ENCODE measurements around the gene HCN2. TPM values are rescaled to one million over a fixed set of nuclear protein-coding genes. Genes with fewer than 3 reads are reported as not detected.
A peak's percentile ranks its signal among the peaks of the same experiment; 100 is the strongest.

The HCN2 gene
- total RNA-seq, 1 donor from 2014 or later = 0.84 TPM

DNA sequence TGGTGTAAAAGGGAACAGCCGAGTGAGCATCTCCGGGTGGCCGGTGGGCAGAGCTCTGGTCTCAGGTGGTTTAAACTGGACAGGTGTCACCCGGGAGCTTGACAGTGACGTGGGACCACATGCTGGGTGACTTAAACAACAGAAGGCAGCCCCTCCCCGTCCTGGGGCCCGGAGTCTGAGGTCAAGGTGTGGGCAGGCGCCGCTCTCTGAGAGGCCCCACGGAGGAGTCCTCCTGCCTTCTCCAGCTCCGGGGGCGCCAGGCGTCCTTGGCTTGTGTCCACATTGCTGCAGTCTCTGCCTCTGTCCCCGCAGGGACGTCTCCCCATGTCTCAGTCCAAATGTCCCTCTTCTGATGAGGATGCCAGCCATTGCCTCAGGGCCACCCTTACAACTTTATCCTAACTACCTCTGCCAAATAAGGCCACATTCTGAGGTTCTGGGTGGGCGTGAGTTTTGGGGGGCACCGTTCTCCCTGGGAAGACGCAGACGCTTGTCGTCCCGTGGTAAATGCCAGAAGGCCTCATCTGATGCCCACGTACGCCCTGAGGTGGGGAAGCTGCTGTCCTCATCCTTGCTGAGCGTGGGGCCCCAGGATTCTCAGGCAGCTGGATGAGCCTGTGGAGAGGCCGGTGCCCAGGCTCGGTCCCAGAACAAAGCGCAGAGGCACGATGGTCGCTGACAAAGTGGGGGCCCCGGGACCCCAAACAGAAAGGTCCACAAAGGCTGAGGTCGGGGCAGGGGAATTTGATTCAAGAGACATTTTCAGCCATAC lies 32.9 kb upstream of the HCN2 start:
- H3K9me3 Mint-ChIP-seq = no peaks in the 10 kb centered on the region
- peaks cover 3% of the 10 kb centered on the region for H3K36me3 Mint-ChIP-seq (ENCODE audit: low read depth)
- no peak overlapping the region for H3K4me3 Mint-ChIP-seq
- no peak overlapping the region for H3K27ac Mint-ChIP-seq (ENCODE audit: unreplicated experiment)
- TF ChIP-seq, protein P1, sequence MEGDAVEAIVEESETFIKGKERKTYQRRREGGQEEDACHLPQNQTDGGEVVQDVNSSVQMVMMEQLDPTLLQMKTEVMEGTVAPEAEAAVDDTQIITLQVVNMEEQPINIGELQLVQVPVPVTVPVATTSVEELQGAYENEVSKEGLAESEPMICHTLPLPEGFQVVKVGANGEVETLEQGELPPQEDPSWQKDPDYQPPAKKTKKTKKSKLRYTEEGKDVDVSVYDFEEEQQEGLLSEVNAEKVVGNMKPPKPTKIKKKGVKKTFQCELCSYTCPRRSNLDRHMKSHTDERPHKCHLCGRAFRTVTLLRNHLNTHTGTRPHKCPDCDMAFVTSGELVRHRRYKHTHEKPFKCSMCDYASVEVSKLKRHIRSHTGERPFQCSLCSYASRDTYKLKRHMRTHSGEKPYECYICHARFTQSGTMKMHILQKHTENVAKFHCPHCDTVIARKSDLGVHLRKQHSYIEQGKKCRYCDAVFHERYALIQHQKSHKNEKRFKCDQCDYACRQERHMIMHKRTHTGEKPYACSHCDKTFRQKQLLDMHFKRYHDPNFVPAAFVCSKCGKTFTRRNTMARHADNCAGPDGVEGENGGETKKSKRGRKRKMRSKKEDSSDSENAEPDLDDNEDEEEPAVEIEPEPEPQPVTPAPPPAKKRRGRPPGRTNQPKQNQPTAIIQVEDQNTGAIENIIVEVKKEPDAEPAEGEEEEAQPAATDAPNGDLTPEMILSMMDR (conservative IDR thresholded peaks at IDR 0.05) = no peak
- H3K4me1 Mint-ChIP-seq = no peaks in the 10 kb centered on the region
- DNase-seq (ENCODE audit: low read depth, low spot score) = no peak
- peaks cover 4% of the 10 kb centered on the region for H3K27me3 Mint-ChIP-seq (ENCODE audit: low read depth)

- no peaks in the 10 kb centered on the region for H3K27me3 Mint-ChIP-seq (ENCODE audit: low read depth)
- TF ChIP-seq, protein P1 (conservative IDR thresholded peaks at IDR 0.05) = no peak
- H3K4me3 Mint-ChIP-seq = no peak overlapping the region
- peak overlapping the region; percentile 50 for H3K27ac Mint-ChIP-seq (ENCODE audit: unreplicated experiment)
- no peaks in the 10 kb centered on the region for H3K4me1 Mint-ChIP-seq
- DNase-seq (ENCODE audit: low read depth, low spot score) = no peak
- peaks cover 12% of the 10 kb centered on the region for H3K36me3 Mint-ChIP-seq (ENCODE audit: low read depth)
- peaks cover 3% of the 10 kb centered on the region for H3K9me3 Mint-ChIP-seq
Observed at GRCh38 chr19:558770-559439, 30.8 kb upstream of the HCN2 start.

GRCh38 chr19:560121-560520 lies 29.6 kb upstream of the HCN2 start:
- Mint-ChIP-seq H3K4me3 (no peak overlapping the region), H3K9me3 (peaks cover 3% of the 10 kb centered on the region)
- no peak for DNase-seq (ENCODE audit: low read depth, low spot score)

DNA sequence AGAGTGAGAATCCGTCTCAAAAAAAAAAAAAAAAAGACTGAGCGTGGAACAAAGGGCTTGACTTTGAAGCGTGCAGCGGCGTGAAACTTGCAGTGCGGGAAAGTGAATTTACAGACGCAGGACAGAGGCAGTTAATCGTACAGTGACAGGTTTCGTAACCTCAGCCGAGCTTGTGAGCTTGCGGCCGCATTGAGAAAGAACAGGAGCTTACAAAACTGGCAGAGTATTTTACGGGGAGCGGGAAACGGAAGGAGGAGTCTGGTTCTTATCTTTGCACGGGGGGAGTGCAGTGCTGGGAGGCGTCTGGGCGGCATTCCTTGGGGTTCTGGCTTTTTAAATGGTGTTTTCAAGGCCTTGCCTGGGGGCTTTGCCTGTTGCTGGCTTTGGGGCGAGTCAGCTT lies 23.3 kb upstream of the HCN2 start:
- TF ChIP-seq, protein P1 (conservative IDR thresholded peaks at IDR 0.05) = no peak
- H3K9me3 Mint-ChIP-seq = peaks cover 3% of the 10 kb centered on the region
- H3K4me1 Mint-ChIP-seq = peaks cover 21% of the 10 kb centered on the region
- H3K4me3 Mint-ChIP-seq = peak overlapping the region; percentile 34
- no peak overlapping the region for H3K27ac Mint-ChIP-seq (ENCODE audit: unreplicated experiment)
- peaks cover 12% of the 10 kb centered on the region for H3K27me3 Mint-ChIP-seq (ENCODE audit: low read depth)
- peaks cover 25% of the 10 kb centered on the region for H3K36me3 Mint-ChIP-seq (ENCODE audit: low read depth)
- no peak for DNase-seq (ENCODE audit: low read depth, low spot score)

More at GRCh38 chr19:560121-560520, 29.6 kb upstream of the HCN2 start:
- no peak overlapping the region for H3K27ac Mint-ChIP-seq (ENCODE audit: unreplicated experiment)
- no peaks in the 10 kb centered on the region for H3K27me3 Mint-ChIP-seq (ENCODE audit: low read depth)
- peaks cover 12% of the 10 kb centered on the region for H3K36me3 Mint-ChIP-seq (ENCODE audit: low read depth)
- H3K4me1 Mint-ChIP-seq = no peaks in the 10 kb centered on the region
- TF ChIP-seq, protein P1 (conservative IDR thresholded peaks at IDR 0.05) = no peak

GRCh38 chr19:566844-567243 lies 22.8 kb upstream of the HCN2 start:
- DNase-seq (ENCODE audit: low read depth, low spot score) = no peak
- peak overlapping the region; percentile 18 for H3K4me3 Mint-ChIP-seq
- H3K36me3 Mint-ChIP-seq (ENCODE audit: low read depth) = peaks cover 25% of the 10 kb centered on the region
- peaks cover 24% of the 10 kb centered on the region for H3K4me1 Mint-ChIP-seq
- H3K27me3 Mint-ChIP-seq (ENCODE audit: low read depth) = peaks cover 13% of the 10 kb centered on the region
- TF ChIP-seq, protein P1 (conservative IDR thresholded peaks at IDR 0.05) = no peak
- H3K27ac Mint-ChIP-seq (ENCODE audit: unreplicated experiment) = no peak overlapping the region
- H3K9me3 Mint-ChIP-seq = peaks cover 3% of the 10 kb centered on the region

Data from neural crest cell (in vitro differentiated cells).